Measurements from ENCODE around the gene KHDC4.
"Not testable (repeated sequence)": the region's sequence is repeated elsewhere in the genome, so short reads cannot be mapped to it uniquely, and the experiment has no call there.

DNA sequence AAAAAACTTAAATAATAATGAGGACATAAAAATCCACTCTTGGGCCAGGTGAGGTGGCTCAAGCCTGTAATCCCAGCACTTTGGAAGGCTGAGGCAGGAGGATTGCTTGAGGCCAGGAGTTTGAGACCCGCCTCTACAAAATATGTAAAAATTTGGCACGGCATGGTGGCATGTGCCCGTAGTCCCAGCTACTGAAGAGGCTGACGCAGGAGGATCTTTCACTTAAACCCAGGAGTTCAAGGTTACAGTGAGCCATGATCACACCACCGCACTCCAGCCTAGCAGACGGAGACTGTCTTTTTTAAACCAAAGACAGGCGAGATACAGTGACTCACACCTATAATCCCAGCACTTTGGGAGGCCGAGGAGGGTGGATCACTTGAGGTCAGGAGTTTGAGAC is 37.7 kb downstream of the KHDC4 start:
- not testable (repeated sequence) for TF ChIP-seq POLR2A, SPI1, POLR2AphosphoS5 (IDR thresholded peaks at IDR 0.05; ENCODE audit: low read depth, low read length)
